ENCODE measurements around the gene TMEM238.

The TMEM238 gene

DNA sequence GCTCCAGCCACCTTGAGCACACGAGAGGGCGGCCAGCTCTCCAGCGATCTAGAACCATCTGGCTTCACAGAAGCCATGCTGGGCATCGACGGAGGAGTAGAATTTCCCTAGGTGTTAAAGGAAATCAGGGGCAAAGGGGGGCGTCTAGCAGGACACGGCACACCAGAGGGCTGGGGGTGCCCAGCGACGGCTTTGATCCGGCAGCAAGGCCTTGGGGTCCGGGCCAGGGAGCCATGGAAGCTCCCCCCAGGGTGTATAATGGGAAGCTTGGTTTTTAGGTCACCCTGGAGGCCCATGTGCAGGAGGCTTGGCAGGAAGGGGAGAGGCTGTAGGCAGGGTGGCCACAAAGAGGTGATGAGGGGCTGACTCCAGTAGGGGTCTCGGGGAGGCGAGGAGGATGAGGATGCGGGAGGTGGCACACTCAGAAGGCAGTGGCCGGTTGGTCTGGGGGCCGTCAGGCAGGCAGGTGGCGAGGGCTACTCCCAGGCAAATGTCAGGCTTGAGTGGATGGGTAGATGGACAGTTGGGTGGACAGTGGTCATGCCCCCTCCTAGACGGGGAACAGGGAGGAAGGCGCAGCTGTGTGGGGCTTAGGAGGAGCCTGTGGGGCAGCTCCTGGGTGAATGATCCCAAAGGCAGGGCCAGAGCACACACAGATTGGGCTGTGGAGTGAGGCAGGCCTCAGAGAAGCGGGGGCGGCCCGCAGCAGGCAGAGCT lies 38.8 kb downstream of the TMEM238 start:
- H3K4me1 ChIP-seq, result peaks cover 19 to 86% (median 72%) of the 10 kb centered on the region in 10 experiments
- peak overlapping the region in 3 of 11 experiments; percentile 18 to 33 (median 19); a peak in 4 of 22 replicates for H3K9ac ChIP-seq
- no peaks in the 10 kb centered on the region for H3K9me3 ChIP-seq (replicated peaks in 1 of 11)
- H3K27me3 ChIP-seq, result no peaks in the 10 kb centered on the region
- H3K36me3 ChIP-seq, result peaks cover 16 to 66% (median 38%) of the 10 kb centered on the region in 11 experiments
- peak overlapping the region in 3 of 11 experiments; percentile 13 to 46 (median 31); a peak in 2 of 22 replicates for H3K4me2 ChIP-seq
- H3K4me3 ChIP-seq, result no peak overlapping the region
- H4K20me1 ChIP-seq, result peaks cover 6 to 56% (median 10%) of the 10 kb centered on the region in 11 experiments; a peak in 14 of 22 replicates
- no peak for TF ChIP-seq Cebpa-rat (IDR thresholded peaks at IDR 0.05)
- H3K27ac ChIP-seq, result peak overlapping the region in 1 of 11 experiments; percentile 2; a peak in 1 of 22 replicates

GRCh38 chr19:55344444-55344843 lies 39.6 kb downstream of the TMEM238 start:
- TF ChIP-seq Cebpa-rat (IDR thresholded peaks at IDR 0.05), result no peak
- Histone ChIP-seq H4K20me1 (peaks cover 6 to 56% (median 10%) of the 10 kb centered on the region in 11 experiments; a peak in 14 of 22 replicates), H3K4me3 (no peak overlapping the region), H3K9ac (peak overlapping the region in 6 of 11 experiments; percentile 20 to 63 (median 29); a peak in 6 of 22 replicates), H3K4me1 (peaks cover 19 to 83% (median 71%) of the 10 kb centered on the region in 10 experiments), H3K36me3 (peaks cover 16 to 66% (median 38%) of the 10 kb centered on the region in 11 experiments), H3K27me3 (no peaks in the 10 kb centered on the region), H3K27ac (peak overlapping the region in 1 of 11 experiments; percentile 36; a peak in 1 of 22 replicates), H3K4me2 (peak overlapping the region in 6 of 11 experiments; percentile 13 to 46 (median 26); a peak in 8 of 22 replicates), H3K9me3 (replicated peaks in 1 of 11) (no peaks in the 10 kb centered on the region)

GRCh38 chr19:55341595-55342531 lies 42.2 kb downstream of the TMEM238 start:
- TF ChIP-seq Cebpa-rat (IDR thresholded peaks at IDR 0.05), result no peak
- peak overlapping the region; percentile 6 to 85 (median 74); a peak in 14 of 20 replicates for H3K4me3 ChIP-seq
- peak overlapping the region; percentile 82 to 100 (median 97) for H3K4me2 ChIP-seq
- H3K9me3 ChIP-seq (replicated peaks in 1 of 11), result no peaks in the 10 kb centered on the region
- peaks cover 6 to 46% (median 10%) of the 10 kb centered on the region in 11 experiments; a peak in 14 of 22 replicates for H4K20me1 ChIP-seq
- no peaks in the 10 kb centered on the region for H3K27me3 ChIP-seq
- H3K36me3 ChIP-seq, result peaks cover 16 to 52% (median 30%) of the 10 kb centered on the region in 11 experiments; a peak in 21 of 22 replicates
- peak overlapping the region in 6 of 11 experiments; percentile 7 to 57 (median 33); a peak in 11 of 22 replicates for H3K27ac ChIP-seq
- peak overlapping the region; percentile 33 to 90 (median 65); a peak in 17 of 22 replicates for H3K9ac ChIP-seq
- peaks cover 26 to 72% (median 59%) of the 10 kb centered on the region in 10 experiments for H3K4me1 ChIP-seq

GRCh38 chr19:55341171-55341588 lies 42.9 kb downstream of the TMEM238 start:
- Histone ChIP-seq H3K27me3 (no peaks in the 10 kb centered on the region), H3K9ac (peak overlapping the region; percentile 84 to 92 (median 89)), H3K27ac (peak overlapping the region in 9 of 11 experiments; percentile 77 to 87 (median 81); a peak in 14 of 22 replicates), H3K4me2 (peak overlapping the region; percentile 96 to 100 (median 99)), H4K20me1 (peaks cover 6 to 45% (median 10%) of the 10 kb centered on the region in 11 experiments; a peak in 14 of 22 replicates), H3K4me3 (peak overlapping the region; percentile 68 to 85 (median 77)), H3K36me3 (peaks cover 16 to 47% (median 27%) of the 10 kb centered on the region in 11 experiments; a peak in 21 of 22 replicates), H3K4me1 (peaks cover 26 to 70% (median 57%) of the 10 kb centered on the region in 10 experiments), H3K9me3 (replicated peaks in 1 of 11) (no peaks in the 10 kb centered on the region)
- no peak for TF ChIP-seq Cebpa-rat (IDR thresholded peaks at IDR 0.05)

DNA sequence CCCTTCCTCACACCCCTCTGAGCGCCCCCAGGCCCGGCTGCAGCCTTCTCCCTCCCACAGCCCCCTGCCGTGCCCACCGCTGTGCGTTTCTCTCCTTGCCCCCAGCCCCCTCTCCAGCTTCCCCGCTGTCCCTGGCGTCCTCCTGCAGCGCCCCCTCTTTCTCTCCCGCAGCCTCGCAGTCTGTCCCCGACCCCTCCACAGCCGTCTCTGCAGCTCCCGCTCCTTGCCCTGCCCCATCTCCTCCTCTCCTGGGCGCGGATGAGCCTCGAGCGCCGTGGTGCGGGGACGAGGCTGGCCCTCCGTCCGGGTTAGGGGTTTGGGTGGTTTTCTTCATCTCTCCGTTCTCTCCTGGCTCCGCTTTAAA lies 43.3 kb downstream of the TMEM238 start:
- Histone ChIP-seq H3K36me3 (peaks cover 16 to 43% (median 23%) of the 10 kb centered on the region in 11 experiments; a peak in 21 of 22 replicates), H3K4me1 (peaks cover 26 to 66% (median 57%) of the 10 kb centered on the region in 10 experiments), H3K27me3 (no peaks in the 10 kb centered on the region), H3K9me3 (replicated peaks in 1 of 11) (no peaks in the 10 kb centered on the region), H3K4me2 (peak overlapping the region; percentile 96 to 100 (median 99)), H3K27ac (peak overlapping the region; percentile 77 to 87 (median 81)), H3K4me3 (peak overlapping the region; percentile 68 to 85 (median 77)), H3K9ac (peak overlapping the region; percentile 84 to 92 (median 89)), H4K20me1 (peaks cover 6 to 41% (median 10%) of the 10 kb centered on the region in 11 experiments; a peak in 14 of 22 replicates)
- no peak for TF ChIP-seq Cebpa-rat (IDR thresholded peaks at IDR 0.05)

DNA sequence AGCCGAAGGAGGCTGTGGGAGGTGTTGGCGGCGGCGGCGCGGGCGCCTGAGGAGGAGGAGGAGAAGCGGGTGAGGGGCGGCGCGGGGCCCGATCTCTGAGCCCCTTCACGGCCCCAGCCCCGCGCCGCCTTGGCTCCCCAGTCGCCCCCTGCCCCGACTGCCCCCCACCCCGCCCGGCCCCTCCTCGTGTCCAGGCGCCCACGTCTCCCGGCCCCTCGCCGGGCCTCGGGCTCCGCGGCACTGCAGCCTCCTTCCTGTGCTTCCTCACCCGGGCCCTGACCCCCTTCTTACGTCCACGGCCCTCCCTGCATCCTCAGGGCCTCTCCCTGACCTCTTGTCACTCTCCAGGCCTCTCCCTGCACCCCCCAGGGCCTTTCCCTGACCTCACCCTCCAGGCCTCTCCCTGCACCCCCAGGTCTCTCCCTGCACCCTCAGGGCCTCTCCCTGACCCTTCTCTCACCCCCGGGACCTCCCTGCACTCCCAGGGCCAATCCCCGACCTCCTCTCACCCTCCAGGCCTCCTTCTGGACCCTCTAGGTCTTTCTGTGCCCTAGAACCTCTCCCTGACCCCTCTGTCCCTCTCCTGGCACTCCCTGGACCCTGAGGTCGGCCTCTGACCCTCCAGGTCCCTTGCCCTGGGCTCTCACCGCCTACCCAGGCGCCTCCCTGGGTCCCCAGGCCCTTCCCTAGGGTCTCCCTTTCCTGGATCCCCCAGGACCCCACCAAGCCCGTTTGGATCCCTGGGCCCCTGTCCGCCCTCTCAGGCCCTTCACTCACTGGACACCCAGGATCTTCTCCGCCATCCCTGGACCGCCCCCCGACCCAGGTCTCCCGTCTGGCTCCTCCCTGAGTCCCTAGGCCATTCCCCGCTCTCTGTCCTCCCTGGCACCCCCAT lies 44.0 kb downstream of the TMEM238 start:
- Histone ChIP-seq H3K9me3 (replicated peaks in 1 of 11) (no peaks in the 10 kb centered on the region), H3K4me1 (peaks cover 26 to 59% (median 54%) of the 10 kb centered on the region in 10 experiments), H4K20me1 (peaks cover 6 to 35% (median 10%) of the 10 kb centered on the region in 11 experiments; a peak in 14 of 22 replicates), H3K27ac (peak overlapping the region; percentile 77 to 87 (median 81)), H3K4me3 (peak overlapping the region; percentile 68 to 85 (median 77)), H3K36me3 (peaks cover 16 to 36% (median 22%) of the 10 kb centered on the region in 11 experiments; a peak in 21 of 22 replicates), H3K9ac (peak overlapping the region; percentile 84 to 92 (median 89)), H3K4me2 (peak overlapping the region; percentile 96 to 100 (median 99)), H3K27me3 (no peaks in the 10 kb centered on the region)
- no peak for TF ChIP-seq Cebpa-rat (IDR thresholded peaks at IDR 0.05)

GRCh38 chr19:55339105-55339888 lies 44.8 kb downstream of the TMEM238 start, which contains the start of gene KMT5C:
KMT5C (plus strand) TSS chr19:55339876; CDS start chr19:55341937, 2,061 bp downstream.
- Histone ChIP-seq H3K4me3 (peak within 1 kb of the TSS; percentile 68 to 85 (median 77)), H3K9me3 (replicated peaks in 1 of 11) (no peaks in the 10 kb centered on the region), H3K36me3 (peaks cover 16 to 28% (median 22%) of the 10 kb centered on the region in 11 experiments; a peak in 21 of 22 replicates), H3K4me1 (peaks cover 26 to 53% (median 47%) of the 10 kb centered on the region in 10 experiments), H3K9ac (peak within 1 kb of the TSS; percentile 84 to 94 (median 90)), H3K27me3 (no peaks in the 10 kb centered on the region), H3K4me2 (peak within 1 kb of the TSS; percentile 97 to 100 (median 99)), H3K27ac (peak within 1 kb of the TSS; percentile 84 to 96 (median 90)), H4K20me1 (peaks cover 6 to 27% (median 8%) of the 10 kb centered on the region in 11 experiments; a peak in 14 of 22 replicates)
- TF ChIP-seq Cebpa-rat (IDR thresholded peaks at IDR 0.05), result no peak
